HG03135 (cell line): Measurements from ENCODE around the gene DNTT.
"Not testable (repeated sequence)": the region's sequence is repeated elsewhere in the genome, so short reads cannot be mapped to it uniquely, and the experiment has no call there.

Experiments used
- ATAC-seq: cut with Tn5 transposase; IDR thresholded peaks from one replicate; pipeline ENCODE4 v1.9.1; 2021; ENCODE audit warnings: mild to moderate bottlenecking, moderate library complexity; ENCODE audit not compliant: unreplicated experiment

The DNTT gene

GRCh38 chr10:96305019-96305418, 785 bp downstream of the DNTT start:
- no peak for ATAC-seq

- ATAC-seq = no peak
These were observed 2.3 kb downstream of the DNTT start for GRCh38 chr10:96306516-96306915.

- not testable (repeated sequence) for ATAC-seq
These were observed 4.6 kb downstream of the DNTT start for GRCh38 chr10:96308854-96309253.

- no peak for ATAC-seq
These were observed 5.5 kb downstream of the DNTT start for GRCh38 chr10:96309628-96310320.

- ATAC-seq = no peak
These were observed 6.1 kb downstream of the DNTT start for GRCh38 chr10:96310321-96310669.

- ATAC-seq = no peak
These were observed 7.0 kb downstream of the DNTT start for GRCh38 chr10:96311180-96311715.

- ATAC-seq = no peak
These were observed 9.1 kb downstream of the DNTT start for GRCh38 chr10:96313344-96313743.

- no peak for ATAC-seq
These were observed 13.0 kb downstream of the DNTT start for GRCh38 chr10:96317067-96317833.

- ATAC-seq = no peak
These were observed 15.7 kb downstream of the DNTT start for GRCh38 chr10:96319754-96320474.

- ATAC-seq = no peak
These were observed 17.6 kb downstream of the DNTT start for GRCh38 chr10:96321822-96322221.

GRCh38 chr10:96322275-96322674, 18.0 kb downstream of the DNTT start:
- no peak for ATAC-seq

GRCh38 chr10:96324447-96324846, 20.2 kb downstream of the DNTT start:
- no peak for ATAC-seq

GRCh38 chr10:96325719-96326373, 21.6 kb downstream of the DNTT start:
- ATAC-seq = peak; percentile 91

GRCh38 chr10:96327462-96327861, 23.2 kb downstream of the DNTT start:
- ATAC-seq = no peak

- ATAC-seq = no peak
These were observed 28.9 kb downstream of the DNTT start for GRCh38 chr10:96333101-96333500.

GRCh38 chr10:96334616-96335526, 30.6 kb downstream of the DNTT start:
- no peak for ATAC-seq

- no peak for ATAC-seq
These were observed 32.9 kb downstream of the DNTT start for GRCh38 chr10:96337106-96337505.

- no peak for ATAC-seq
These were observed 34.2 kb downstream of the DNTT start for GRCh38 chr10:96338279-96338925.

GRCh38 chr10:96339383-96339782, 35.1 kb downstream of the DNTT start:
- no peak for ATAC-seq
